Activated CD8-positive, alpha-beta memory T cell treated with anti-CD3 and anti-CD28 coated beads for 4 hours (primary cell): Measurements from ENCODE around the gene ZDHHC20.
"Not testable (repeated sequence)": the region's sequence is repeated elsewhere in the genome, so short reads cannot be mapped to it uniquely, and the experiment has no call there.

Experiments used
- DNase-seq, 2 donors: peaks; one replicate each; pipeline ENCODE4 v3.0.0-alpha.2; 2020; ENCODE audit warnings: low read depth in 2 of 2

The ZDHHC20 gene

GRCh38 chr13:21435687-21436151, 23.4 kb downstream of the ZDHHC20 start:
- peak; percentile 31 to 35 for DNase-seq

- no peak for DNase-seq
These were observed 23.9 kb downstream of the ZDHHC20 start for GRCh38 chr13:21435231-21435630.

- DNase-seq: no peak
These were observed 24.5 kb downstream of the ZDHHC20 start for GRCh38 chr13:21434588-21434987.

GRCh38 chr13:21429211-21429610, 29.9 kb downstream of the ZDHHC20 start:
- no peak for DNase-seq

- no peak for DNase-seq
These were observed 31.4 kb downstream of the ZDHHC20 start for GRCh38 chr13:21427741-21428140.

GRCh38 chr13:21426238-21426637, 32.9 kb downstream of the ZDHHC20 start:
- no peak for DNase-seq

- no peak for DNase-seq
These were observed 38.4 kb downstream of the ZDHHC20 start for GRCh38 chr13:21420706-21421105.

- no peak for DNase-seq
These were observed 46.1 kb downstream of the ZDHHC20 start for GRCh38 chr13:21413013-21413412.

- not testable (repeated sequence) for DNase-seq
These were observed 48.6 kb downstream of the ZDHHC20 start for GRCh38 chr13:21410453-21410852.

GRCh38 chr13:21405309-21405708, 53.8 kb downstream of the ZDHHC20 start:
- no peak for DNase-seq

GRCh38 chr13:21402586-21403307, 56.4 kb downstream of the ZDHHC20 start:
- DNase-seq: no peak

- DNase-seq: no peak
These were observed 59.4 kb downstream of the ZDHHC20 start for GRCh38 chr13:21399741-21400140.

- no peak for DNase-seq
These were observed 63.1 kb downstream of the ZDHHC20 start for GRCh38 chr13:21395953-21396352.

GRCh38 chr13:21389124-21389523, 70.0 kb downstream of the ZDHHC20 start:
- DNase-seq: no peak

GRCh38 chr13:21385710-21386109, 73.4 kb downstream of the ZDHHC20 start:
- DNase-seq: no peak

GRCh38 chr13:21383090-21383489, 76.0 kb downstream of the ZDHHC20 start:
- no peak for DNase-seq

GRCh38 chr13:21376998-21377985, 81.8 kb downstream of the ZDHHC20 start:
- not testable (repeated sequence) for DNase-seq

GRCh38 chr13:21372530-21372929, 86.6 kb downstream of the ZDHHC20 start:
- no peak for DNase-seq

GRCh38 chr13:21371011-21371410, 88.1 kb downstream of the ZDHHC20 start:
- no peak for DNase-seq

GRCh38 chr13:21365574-21365973, 93.5 kb downstream of the ZDHHC20 start:
- DNase-seq: peak in 1 of 2 donors; percentile 6

GRCh38 chr13:21364916-21365315, 94.2 kb downstream of the ZDHHC20 start:
- no peak for DNase-seq

- DNase-seq: no peak
These were observed 94.7 kb downstream of the ZDHHC20 start for GRCh38 chr13:21364357-21364756.

- DNase-seq: no peak
These were observed 96.4 kb downstream of the ZDHHC20 start for GRCh38 chr13:21362741-21363140.
